Occipital lobe (tissue), 2 donors: ENCODE measurements around the gene MAGI1. TPM values are rescaled to one million over a fixed set of nuclear protein-coding genes. Genes with fewer than 3 reads are reported as not detected.

Experiments used
- DNase-seq: peaks from one replicate; lab custom pipeline; 2025; lab: John Stamatoyannopoulos, UW
- total RNA-seq: library from RNA; depleted of rRNA; stranded (reverse); fragments of >200 nt; gene quantifications from one replicate; pipeline ENCODE4 v1.2.3, GENCODE V29; 2014

Gene MAGI1
- total RNA-seq, 1 donor from 2014 or later = 49.4 TPM

- no peak for DNase-seq
Measured at GRCh38 chr3:65489253-65489652, 549.5 kb downstream of the MAGI1 start.

GRCh38 chr3:65485826-65486469 lies 552.8 kb downstream of the MAGI1 start:
- no peak for DNase-seq

GRCh38 chr3:65484964-65485363 lies 553.8 kb downstream of the MAGI1 start:
- DNase-seq = no peak

- peak; percentile 45 for DNase-seq
Measured at GRCh38 chr3:65483480-65483879, 555.2 kb downstream of the MAGI1 start.

- no peak for DNase-seq
Measured at GRCh38 chr3:65483011-65483410, 555.7 kb downstream of the MAGI1 start.

GRCh38 chr3:65481085-65481484 lies 557.6 kb downstream of the MAGI1 start:
- DNase-seq = no peak

GRCh38 chr3:65479990-65480389 lies 558.7 kb downstream of the MAGI1 start:
- no peak for DNase-seq

- no peak for DNase-seq
Measured at GRCh38 chr3:65478551-65479500, 559.9 kb downstream of the MAGI1 start.

- DNase-seq = peak; percentile 13
Measured at GRCh38 chr3:65473736-65474135, 565.0 kb downstream of the MAGI1 start.

- DNase-seq = no peak
Measured at GRCh38 chr3:65472501-65472900, 566.2 kb downstream of the MAGI1 start.

GRCh38 chr3:65466300-65466988 lies 572.3 kb downstream of the MAGI1 start:
- DNase-seq = no peak

- no peak for DNase-seq
Measured at GRCh38 chr3:65449841-65450428, 588.8 kb downstream of the MAGI1 start.

GRCh38 chr3:65448120-65448519 lies 590.6 kb downstream of the MAGI1 start:
- no peak for DNase-seq

- DNase-seq = no peak
Measured at GRCh38 chr3:65445573-65446169, 593.0 kb downstream of the MAGI1 start.

GRCh38 chr3:65444447-65444815 lies 594.3 kb downstream of the MAGI1 start:
- no peak for DNase-seq

- no peak for DNase-seq
Measured at GRCh38 chr3:65443739-65444446, 594.8 kb downstream of the MAGI1 start.

- DNase-seq = peak; percentile 33
Measured at GRCh38 chr3:65439641-65440284, 599.0 kb downstream of the MAGI1 start.

- DNase-seq = no peak
Measured at GRCh38 chr3:65438612-65439011, 600.1 kb downstream of the MAGI1 start.

- DNase-seq = no peak
Measured at GRCh38 chr3:65438096-65438495, 600.6 kb downstream of the MAGI1 start.

- DNase-seq = no peak
Measured at GRCh38 chr3:65436580-65436979, 602.1 kb downstream of the MAGI1 start.
